Glutamatergic neuron (in vitro differentiated cells): ENCODE measurements around the gene GNAI1. TPM values are rescaled to one million over a fixed set of nuclear protein-coding genes. Genes with fewer than 3 reads are reported as not detected.

Source experiments
- DNase-seq: peaks from one replicate; pipeline ENCODE4 v3.0.0; 2022
- H3K27ac Mint-ChIP-seq: one replicate; pipeline ENCODE4 v1.8.0; 2020; ENCODE audit warnings: mild to moderate bottlenecking, mixed read lengths, inconsistent platforms; ENCODE audit not compliant: unreplicated experiment
- H3K27me3 Mint-ChIP-seq: one replicate; pipeline ENCODE4 v1.8.0; 2020; ENCODE audit warnings: mild to moderate bottlenecking, moderate library complexity, mixed read lengths, inconsistent platforms; ENCODE audit not compliant: unreplicated experiment
- H3K36me3 Mint-ChIP-seq: one replicate; pipeline ENCODE4 v1.8.0; 2020; ENCODE audit warnings: mild to moderate bottlenecking, mixed read lengths, inconsistent platforms; ENCODE audit not compliant: unreplicated experiment
- H3K4me1 Mint-ChIP-seq: one replicate; pipeline ENCODE4 v1.8.0; 2020; ENCODE audit warnings: mild to moderate bottlenecking, low read depth, mixed read lengths, inconsistent platforms; ENCODE audit not compliant: unreplicated experiment
- H3K4me3 Mint-ChIP-seq: one replicate; pipeline ENCODE4 v1.8.0; 2020; ENCODE audit warnings: mild to moderate bottlenecking, mixed read lengths, inconsistent platforms; ENCODE audit not compliant: unreplicated experiment
- H3K9me3 Mint-ChIP-seq: one replicate; pipeline ENCODE4 v1.8.0; 2020; ENCODE audit warnings: mild to moderate bottlenecking, moderate library complexity, mixed read lengths, inconsistent platforms; ENCODE audit not compliant: unreplicated experiment
- CTCF ChIP-seq: fragments of 200-600 bp; sonication (generic); IDR thresholded peaks from one replicate; pipeline ENCODE4 v1.5.0; 2021; ENCODE audit not compliant: partially characterized antibody, unreplicated experiment
- total RNA-seq: library from RNA; stranded (reverse); fragmentation: NEBNext Ultra II Directional; extraction: Animal tissue kit (Norgen Biotek cat#: 25700); gene quantifications from one replicate; pipeline ENCODE4 v1.2.1, GENCODE V29; 2021; ENCODE audit not compliant: unreplicated experiment

The GNAI1 gene
- total RNA-seq, 1 donor from 2014 or later: 61.9 TPM

GRCh38 chr7:80230327-80230726 lies 95.7 kb downstream of the GNAI1 start:
- Mint-ChIP-seq H3K9me3 (peaks cover 2% of the 10 kb centered on the region), H3K4me3 (no peak overlapping the region), H3K36me3 (no peaks in the 10 kb centered on the region), H3K27me3 (no peaks in the 10 kb centered on the region), H3K27ac (no peak overlapping the region), H3K4me1 (peaks cover 13% of the 10 kb centered on the region)
- DNase-seq: no peak
- TF ChIP-seq CTCF: no peak

GRCh38 chr7:80231707-80232106 lies 97.1 kb downstream of the GNAI1 start:
- H3K4me3 Mint-ChIP-seq: no peak overlapping the region
- no peak for TF ChIP-seq CTCF
- peaks cover 2% of the 10 kb centered on the region for H3K9me3 Mint-ChIP-seq
- H3K27me3 Mint-ChIP-seq: no peaks in the 10 kb centered on the region
- no peak for DNase-seq
- H3K36me3 Mint-ChIP-seq: no peaks in the 10 kb centered on the region
- peaks cover 20% of the 10 kb centered on the region for H3K4me1 Mint-ChIP-seq
- H3K27ac Mint-ChIP-seq: no peak overlapping the region

- H3K36me3 Mint-ChIP-seq: no peaks in the 10 kb centered on the region
- DNase-seq: no peak
- peaks cover under 1% of the 10 kb centered on the region for H3K9me3 Mint-ChIP-seq
- H3K27me3 Mint-ChIP-seq: no peaks in the 10 kb centered on the region
- no peak overlapping the region for H3K27ac Mint-ChIP-seq
- no peak for TF ChIP-seq CTCF
- no peak overlapping the region for H3K4me3 Mint-ChIP-seq
- H3K4me1 Mint-ChIP-seq: peaks cover 19% of the 10 kb centered on the region
Observed at GRCh38 chr7:80232979-80233724, 98.5 kb downstream of the GNAI1 start.

- no peaks in the 10 kb centered on the region for H3K27me3 Mint-ChIP-seq
- TF ChIP-seq CTCF: no peak
- peak overlapping the region; percentile 52 for H3K27ac Mint-ChIP-seq
- peaks cover 19% of the 10 kb centered on the region for H3K4me1 Mint-ChIP-seq
- DNase-seq: no peak
- no peaks in the 10 kb centered on the region for H3K9me3 Mint-ChIP-seq
- no peak overlapping the region for H3K4me3 Mint-ChIP-seq
- H3K36me3 Mint-ChIP-seq: no peaks in the 10 kb centered on the region
Observed at GRCh38 chr7:80235334-80235733, 100.7 kb downstream of the GNAI1 start.

GRCh38 chr7:80236681-80237080 lies 102.0 kb downstream of the GNAI1 start:
- Mint-ChIP-seq H3K36me3 (no peaks in the 10 kb centered on the region), H3K27ac (no peak overlapping the region), H3K9me3 (no peaks in the 10 kb centered on the region), H3K4me3 (no peak overlapping the region), H3K27me3 (no peaks in the 10 kb centered on the region), H3K4me1 (peaks cover 19% of the 10 kb centered on the region)
- no peak for TF ChIP-seq CTCF
- DNase-seq: no peak
